ENCODE data around the gene HNRNPA2B1. TPM values are rescaled to one million over a fixed set of nuclear protein-coding genes. Genes with fewer than 3 reads are reported as not detected.

The HNRNPA2B1 gene
- total RNA-seq, 1 donor from 2014 or later = 398 TPM

DNA sequence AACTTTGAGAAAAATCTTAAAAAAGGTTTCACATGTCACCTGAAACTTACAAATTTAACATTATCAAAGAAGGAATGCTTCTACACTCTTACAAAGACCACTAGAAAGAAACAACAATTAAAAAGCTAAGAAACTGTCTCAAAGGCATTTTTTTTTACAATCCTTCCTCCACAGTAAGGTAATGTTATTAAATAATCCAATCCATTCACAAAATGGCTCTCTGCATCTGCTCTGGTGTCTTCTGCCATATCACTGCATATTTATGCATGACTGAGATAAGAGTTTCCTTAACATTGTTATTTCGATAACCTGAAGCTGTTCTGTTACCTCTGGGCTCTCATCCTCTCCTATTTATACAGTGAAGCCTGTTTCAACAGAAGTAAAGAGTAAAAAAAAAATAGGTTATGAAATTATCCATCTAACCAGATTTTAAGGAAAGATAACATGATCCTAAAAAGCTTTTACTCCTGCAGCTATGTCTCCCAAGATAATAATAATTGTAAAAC is 8.5 kb downstream of the HNRNPA2B1 start:
- Histone ChIP-seq H3K27ac (replicated peaks) (no peak overlapping the region), H3K36me3 (peaks cover 100% of the 10 kb centered on the region)
- intact Hi-C loops (cut with micrococcal nuclease) = no loop called here

DNA sequence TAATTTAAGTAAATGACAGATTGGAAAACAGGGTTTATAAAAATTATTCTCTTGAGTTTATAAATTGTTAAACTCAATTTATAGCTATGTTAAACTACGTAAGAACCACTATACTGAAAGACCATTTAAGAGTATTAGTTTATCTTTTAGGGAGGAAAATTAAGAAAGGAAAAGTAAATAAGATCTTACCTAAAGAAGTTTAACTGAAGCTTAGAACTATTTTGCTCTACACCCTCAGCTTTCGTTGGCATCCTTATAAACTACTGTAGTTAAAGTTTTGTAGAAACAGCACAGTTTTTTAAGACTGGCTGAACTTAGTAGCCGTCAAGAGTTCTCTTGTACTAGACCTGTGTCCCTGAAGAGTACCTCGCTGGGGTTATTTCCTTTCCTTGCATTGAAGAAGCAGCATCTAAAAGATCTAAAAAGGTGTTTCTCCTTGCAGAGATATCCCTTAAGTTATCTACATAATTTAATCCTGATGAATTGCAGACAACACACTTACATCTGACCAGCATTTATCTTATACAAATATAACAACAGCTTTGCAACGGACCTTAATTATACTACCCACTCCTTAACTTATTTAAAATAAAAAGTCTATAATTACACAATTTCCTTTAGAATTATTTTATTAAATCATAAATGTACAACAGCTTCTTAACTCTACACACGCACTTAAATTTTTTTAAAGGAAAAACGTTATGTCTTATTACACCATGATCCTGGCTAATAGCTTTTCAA is 9.1 kb downstream of the HNRNPA2B1 start:
- Histone ChIP-seq H3K27me3 (ENCODE audit: low read depth) (no peaks in the 10 kb centered on the region), H3K9me3 (replicated peaks) (no peaks in the 10 kb centered on the region), H3K36me3 (peaks cover 98% of the 10 kb centered on the region), H3K4me1 (peaks cover 71% of the 10 kb centered on the region), H3K4me3 (no peak overlapping the region), H3K27ac (replicated peaks) (no peak overlapping the region)
- TF ChIP-seq, protein P1, sequence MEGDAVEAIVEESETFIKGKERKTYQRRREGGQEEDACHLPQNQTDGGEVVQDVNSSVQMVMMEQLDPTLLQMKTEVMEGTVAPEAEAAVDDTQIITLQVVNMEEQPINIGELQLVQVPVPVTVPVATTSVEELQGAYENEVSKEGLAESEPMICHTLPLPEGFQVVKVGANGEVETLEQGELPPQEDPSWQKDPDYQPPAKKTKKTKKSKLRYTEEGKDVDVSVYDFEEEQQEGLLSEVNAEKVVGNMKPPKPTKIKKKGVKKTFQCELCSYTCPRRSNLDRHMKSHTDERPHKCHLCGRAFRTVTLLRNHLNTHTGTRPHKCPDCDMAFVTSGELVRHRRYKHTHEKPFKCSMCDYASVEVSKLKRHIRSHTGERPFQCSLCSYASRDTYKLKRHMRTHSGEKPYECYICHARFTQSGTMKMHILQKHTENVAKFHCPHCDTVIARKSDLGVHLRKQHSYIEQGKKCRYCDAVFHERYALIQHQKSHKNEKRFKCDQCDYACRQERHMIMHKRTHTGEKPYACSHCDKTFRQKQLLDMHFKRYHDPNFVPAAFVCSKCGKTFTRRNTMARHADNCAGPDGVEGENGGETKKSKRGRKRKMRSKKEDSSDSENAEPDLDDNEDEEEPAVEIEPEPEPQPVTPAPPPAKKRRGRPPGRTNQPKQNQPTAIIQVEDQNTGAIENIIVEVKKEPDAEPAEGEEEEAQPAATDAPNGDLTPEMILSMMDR (IDR thresholded peaks at IDR 0.05; ENCODE audit: borderline replicate concordance) = no peak
- intact Hi-C loops (cut with micrococcal nuclease) = no loop called here
- DNase-seq = no peak

More for the DNA sequence above, 8.5 kb downstream of the HNRNPA2B1 start:
- no peak overlapping the region for H3K4me3 ChIP-seq
- H3K27me3 ChIP-seq (ENCODE audit: low read depth) = no peaks in the 10 kb centered on the region
- peaks cover 78% of the 10 kb centered on the region for H3K4me1 ChIP-seq
- TF ChIP-seq, protein P1 (IDR thresholded peaks at IDR 0.05; ENCODE audit: borderline replicate concordance) = no peak
- no peaks in the 10 kb centered on the region for H3K9me3 ChIP-seq (replicated peaks)
- DNase-seq = no peak

DNA sequence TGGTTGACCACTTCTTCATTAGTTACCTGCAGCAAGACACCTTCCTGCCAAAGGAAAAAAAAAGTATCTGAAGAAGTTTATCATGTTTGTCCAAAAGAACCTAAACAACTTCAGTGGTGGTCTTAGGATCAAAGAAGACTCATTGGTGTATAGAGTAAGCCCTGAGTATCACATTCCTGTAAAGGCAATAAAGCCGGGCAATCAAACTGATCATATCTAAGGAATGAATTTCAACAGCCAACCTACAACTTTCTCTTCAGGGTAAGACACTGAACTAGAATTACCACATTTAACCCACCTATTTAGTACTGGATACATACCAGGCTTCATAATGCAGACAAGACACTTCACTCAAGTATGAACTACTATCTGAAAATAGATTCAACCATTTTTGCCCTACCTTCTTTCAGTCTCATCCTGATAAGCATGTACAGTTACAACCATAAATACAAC is 10.1 kb downstream of the HNRNPA2B1 start:
- H3K27ac ChIP-seq (replicated peaks) = no peak overlapping the region
- H3K9me3 ChIP-seq (replicated peaks) = no peaks in the 10 kb centered on the region
- no peak for DNase-seq
- H3K4me3 ChIP-seq = no peak overlapping the region
- peaks cover 62% of the 10 kb centered on the region for H3K4me1 ChIP-seq
- intact Hi-C loops (cut with micrococcal nuclease) = no loop called here
- TF ChIP-seq, protein P1 (IDR thresholded peaks at IDR 0.05; ENCODE audit: borderline replicate concordance) = no peak
- H3K27me3 ChIP-seq (ENCODE audit: low read depth) = no peaks in the 10 kb centered on the region
- peaks cover 91% of the 10 kb centered on the region for H3K36me3 ChIP-seq

DNA sequence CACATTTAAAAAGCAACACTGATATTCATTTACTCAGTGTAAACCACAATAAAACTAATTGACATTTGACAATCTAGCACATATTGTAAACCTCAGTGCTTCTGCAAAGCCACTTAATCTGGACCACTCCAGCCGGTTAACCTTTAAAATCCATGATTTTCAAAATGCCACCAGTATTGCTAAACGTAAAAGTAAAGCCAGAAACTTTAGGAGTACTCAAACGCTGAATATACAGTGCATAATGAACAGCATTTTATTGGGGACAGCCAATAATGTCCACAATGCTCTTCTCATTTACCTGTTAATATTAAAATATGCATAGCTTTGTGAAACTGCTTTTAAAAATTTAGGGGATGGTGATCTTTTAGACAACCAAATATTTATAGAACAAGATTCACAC is 10.8 kb downstream of the HNRNPA2B1 start:
- Histone ChIP-seq H3K4me1 (peaks cover 54% of the 10 kb centered on the region), H3K36me3 (peaks cover 89% of the 10 kb centered on the region), H3K9me3 (replicated peaks) (no peaks in the 10 kb centered on the region), H3K27me3 (ENCODE audit: low read depth) (no peaks in the 10 kb centered on the region), H3K27ac (replicated peaks) (no peak overlapping the region), H3K4me3 (no peak overlapping the region)
- intact Hi-C loops (cut with micrococcal nuclease) = no loop called here
- DNase-seq = no peak
- TF ChIP-seq, protein P1 (IDR thresholded peaks at IDR 0.05; ENCODE audit: borderline replicate concordance) = no peak

DNA sequence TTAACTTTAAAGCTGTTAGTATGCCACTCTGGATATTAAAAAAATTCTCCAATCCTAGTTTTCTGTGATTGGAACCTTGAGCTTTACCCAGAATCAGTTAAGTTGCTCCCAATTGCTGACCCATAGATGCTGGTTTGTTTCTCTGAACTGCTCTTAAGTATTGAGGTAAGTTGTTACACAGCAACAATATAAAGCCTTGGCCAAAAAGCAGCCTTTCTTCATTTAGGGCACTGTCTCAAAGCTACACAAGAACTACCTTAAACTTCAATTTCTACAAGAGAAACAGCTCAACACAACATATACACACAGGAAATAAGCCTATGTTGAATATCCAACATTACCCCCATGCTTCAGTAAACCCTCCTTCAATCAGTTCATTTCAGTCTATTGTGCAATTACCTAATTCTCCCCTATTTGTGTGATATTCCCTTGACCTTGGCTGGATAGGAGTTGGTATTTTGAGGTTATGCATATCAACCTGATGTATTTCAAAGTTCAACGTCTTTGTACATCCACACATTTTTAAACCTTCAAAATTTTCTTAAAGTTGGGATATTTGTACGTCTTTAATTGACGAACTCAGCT is 11.5 kb downstream of the HNRNPA2B1 start:
- H3K27me3 ChIP-seq (ENCODE audit: low read depth) = no peaks in the 10 kb centered on the region
- H3K27ac ChIP-seq (replicated peaks) = no peak overlapping the region
- TF ChIP-seq, protein P1 (IDR thresholded peaks at IDR 0.05; ENCODE audit: borderline replicate concordance) = no peak
- H3K36me3 ChIP-seq = peaks cover 87% of the 10 kb centered on the region
- H3K4me3 ChIP-seq = no peak overlapping the region
- no peaks in the 10 kb centered on the region for H3K9me3 ChIP-seq (replicated peaks)
- DNase-seq = no peak
- intact Hi-C loops (cut with micrococcal nuclease) = no loop called here
- H3K4me1 ChIP-seq = peaks cover 51% of the 10 kb centered on the region
